Measurements from ENCODE around the gene ARRB2.

ARRB2 gene

DNA sequence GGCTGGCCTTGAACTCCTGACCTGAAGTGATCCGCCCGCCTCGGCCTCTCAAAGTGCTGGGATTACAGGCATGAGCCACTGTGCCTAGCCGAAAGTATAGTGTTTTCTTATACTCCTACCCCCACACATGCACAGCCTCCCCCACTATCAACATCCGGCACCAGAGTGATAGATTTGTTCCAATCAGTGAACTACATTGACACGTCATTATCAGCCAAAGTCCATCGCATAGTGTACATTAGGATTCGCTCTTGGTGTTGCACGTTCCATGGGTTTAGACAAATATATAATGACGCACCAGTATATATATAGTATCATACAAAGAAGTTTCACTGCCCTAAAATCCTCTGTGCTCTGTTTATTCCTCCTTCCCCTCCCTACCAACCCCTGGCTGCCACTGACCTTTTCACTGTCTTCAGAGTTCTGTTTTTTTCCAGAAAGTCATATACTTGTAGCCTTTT lies 49.4 kb downstream of the ARRB2 start:
- no peak for DNase-seq (ENCODE audit: low spot score)

- no peak for DNase-seq (ENCODE audit: low spot score)
These were observed 54.2 kb downstream of the ARRB2 start for GRCh38 chr17:4764595-4764994.

DNA sequence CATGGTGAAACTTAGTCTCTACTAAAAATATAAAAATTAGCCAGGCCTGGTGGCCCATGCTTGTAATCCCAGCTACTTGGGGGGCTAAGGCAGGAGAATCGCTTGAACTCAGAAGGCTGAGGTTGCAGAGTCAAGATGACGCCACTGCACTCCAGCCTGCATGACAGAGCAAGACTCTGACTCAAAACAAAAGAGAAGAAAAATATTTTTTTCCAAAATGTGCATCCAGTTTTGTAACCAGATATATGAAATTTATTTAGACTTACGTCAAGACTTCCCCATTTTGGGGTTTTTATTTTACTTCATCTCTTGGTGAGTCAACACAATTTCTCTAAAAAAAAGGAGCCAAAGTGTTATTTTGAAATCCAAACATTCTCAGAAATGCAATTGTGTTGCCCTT lies 55.8 kb downstream of the ARRB2 start:
- no peak for DNase-seq (ENCODE audit: low spot score)

- peak; percentile 40 for DNase-seq (ENCODE audit: low spot score)
These were observed 56.3 kb downstream of the ARRB2 start for GRCh38 chr17:4766723-4767122.

DNA sequence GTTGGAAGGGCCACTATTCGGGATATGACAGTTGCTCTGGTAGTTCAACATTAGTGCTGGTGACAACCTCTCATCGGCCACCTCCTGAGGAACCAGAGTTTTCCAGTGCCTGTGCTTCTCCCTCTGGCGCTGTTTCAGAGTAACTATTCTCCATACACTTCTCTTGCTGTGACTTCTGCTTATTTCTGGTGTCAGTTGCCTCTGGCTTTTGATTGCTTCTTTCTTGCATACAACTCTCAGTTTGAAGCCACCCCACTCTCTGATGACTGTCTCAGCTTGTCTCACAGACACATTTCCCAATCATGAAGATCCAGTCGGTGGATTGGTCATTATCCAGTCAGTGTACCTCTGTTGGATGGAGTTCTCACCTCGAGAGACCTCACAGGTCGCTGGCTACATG lies 57.9 kb downstream of the ARRB2 start:
- no peak for DNase-seq (ENCODE audit: low spot score)

DNA sequence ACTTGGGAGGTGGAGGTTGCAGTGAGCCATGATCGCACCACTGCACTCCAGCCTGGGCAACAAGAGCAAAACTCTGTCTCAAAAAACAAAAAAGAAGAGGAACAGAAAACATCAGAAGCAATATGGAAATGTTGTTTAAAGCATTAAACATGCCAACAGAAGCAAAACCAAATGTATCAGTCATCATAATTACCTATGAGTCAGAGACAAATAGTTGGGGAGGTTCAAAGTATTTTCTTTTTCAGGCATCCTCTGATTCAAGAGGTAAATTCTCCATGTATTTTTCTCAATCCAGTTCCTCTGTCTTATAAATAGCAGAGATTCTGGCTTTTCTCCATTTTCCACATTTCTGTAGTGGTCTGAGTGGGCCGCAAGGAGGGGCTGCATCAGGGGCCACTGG lies 59.2 kb downstream of the ARRB2 start:
- no peak for DNase-seq (ENCODE audit: low spot score)

All from kidney capillary endothelial cell (primary cell).